Right forelimb (tissue), 1 donor: ENCODE measurements around the gene ACBD5.
"Not testable (repeated sequence)": the region's sequence is repeated elsewhere in the genome, so short reads cannot be mapped to it uniquely, and the experiment has no call there.

Source experiments
- DNase-seq: peaks from one replicate; pipeline ENCODE4 v3.0.0-alpha.2; 2018

The ACBD5 gene

DNA sequence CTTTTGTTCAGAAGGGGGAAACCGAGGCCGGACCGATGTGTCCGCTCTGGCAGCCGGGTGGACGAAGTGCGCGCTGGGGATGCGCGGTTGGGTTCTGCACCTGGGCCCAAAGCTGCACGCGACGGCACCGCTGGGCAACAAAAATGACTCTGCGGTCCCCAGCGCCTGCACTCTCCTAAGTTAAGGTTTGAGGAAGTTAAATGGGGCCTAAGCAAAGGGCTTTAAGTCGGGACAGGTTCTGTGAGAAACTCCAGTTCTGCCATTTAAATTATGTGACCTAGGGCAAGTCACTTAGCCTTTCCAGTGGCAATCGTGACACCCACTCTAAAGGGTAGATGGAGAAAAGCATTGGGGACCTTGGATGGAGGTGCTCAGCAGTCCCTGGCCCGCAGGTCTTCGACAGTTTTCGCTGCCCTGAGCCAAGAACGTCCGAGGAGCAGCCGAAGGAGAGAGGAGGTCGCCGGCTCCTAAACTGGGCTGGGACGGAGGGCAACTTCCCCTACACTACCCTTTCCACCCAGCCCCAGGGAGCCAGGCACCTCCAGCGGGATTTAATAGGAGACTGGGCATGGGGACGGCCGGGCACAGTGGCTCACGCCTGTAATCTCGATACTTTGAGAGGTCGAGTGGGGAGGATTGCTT, 534 bp upstream of the ACBD5 start:
- DNase-seq = no peak

DNA sequence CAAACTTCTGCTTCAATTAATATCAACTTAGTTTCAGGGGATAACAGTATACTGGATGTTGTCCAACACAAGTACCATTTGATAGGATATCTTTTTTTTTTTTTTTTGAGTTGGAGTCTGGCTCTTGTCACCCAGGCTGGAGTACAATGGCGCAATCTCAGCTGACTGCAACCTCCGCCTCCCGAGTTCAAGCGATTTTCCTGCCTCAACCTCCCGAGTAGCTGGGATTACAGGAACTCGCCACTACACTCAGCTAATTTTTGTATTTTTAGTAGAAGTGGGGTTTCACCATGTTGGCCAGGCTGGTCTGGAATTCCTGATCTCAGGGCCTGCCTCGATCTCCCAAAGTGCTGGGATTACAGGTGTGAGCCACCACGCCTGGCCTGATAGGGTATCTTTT, 3.1 kb downstream of the ACBD5 start:
- DNase-seq = not testable (repeated sequence)

DNA sequence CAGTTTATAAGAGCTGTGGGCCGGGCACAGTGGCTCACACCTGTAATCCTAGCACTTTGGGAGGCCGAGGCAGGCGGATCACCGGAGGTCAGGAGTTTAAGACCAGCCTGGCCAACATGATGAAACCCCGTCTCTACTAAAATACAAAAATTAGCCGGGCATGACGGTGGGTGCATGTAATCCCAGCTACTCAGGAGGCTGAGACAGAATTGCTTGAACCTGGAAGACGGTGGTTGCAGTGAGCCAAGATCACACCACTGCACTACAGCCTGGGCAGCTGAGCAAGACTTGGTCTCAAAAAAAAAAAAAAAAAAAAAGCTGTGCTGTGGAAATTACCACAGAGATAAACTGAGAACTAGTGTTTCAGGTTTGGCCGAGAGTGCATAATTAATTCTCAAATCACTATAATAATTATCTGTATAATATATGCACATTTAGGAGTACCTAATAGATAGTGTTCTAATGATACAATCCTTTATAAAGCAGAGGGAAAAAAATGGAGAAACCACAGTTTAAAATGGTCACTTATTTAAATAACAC, 3.9 kb downstream of the ACBD5 start:
- not testable (repeated sequence) for DNase-seq

DNA sequence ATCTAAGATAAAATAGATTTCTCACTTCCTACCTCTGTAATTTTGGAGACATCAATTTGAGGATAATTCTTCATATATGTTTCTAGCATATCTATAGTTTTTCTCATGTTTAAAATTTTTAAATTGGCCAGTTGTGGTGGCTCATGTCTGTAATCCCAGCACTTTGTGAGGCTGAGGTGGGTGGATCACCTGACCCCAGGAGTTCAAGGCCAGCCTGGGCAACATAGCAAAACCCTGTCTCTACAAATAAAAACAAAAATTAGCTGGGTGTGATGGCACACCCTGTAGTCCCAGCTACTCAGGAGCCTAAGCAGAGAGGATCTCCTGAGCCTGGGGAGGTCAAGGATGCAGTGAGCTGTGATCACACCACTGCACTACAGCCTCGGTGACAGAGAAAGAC, 4.9 kb downstream of the ACBD5 start:
- no peak for DNase-seq

DNA sequence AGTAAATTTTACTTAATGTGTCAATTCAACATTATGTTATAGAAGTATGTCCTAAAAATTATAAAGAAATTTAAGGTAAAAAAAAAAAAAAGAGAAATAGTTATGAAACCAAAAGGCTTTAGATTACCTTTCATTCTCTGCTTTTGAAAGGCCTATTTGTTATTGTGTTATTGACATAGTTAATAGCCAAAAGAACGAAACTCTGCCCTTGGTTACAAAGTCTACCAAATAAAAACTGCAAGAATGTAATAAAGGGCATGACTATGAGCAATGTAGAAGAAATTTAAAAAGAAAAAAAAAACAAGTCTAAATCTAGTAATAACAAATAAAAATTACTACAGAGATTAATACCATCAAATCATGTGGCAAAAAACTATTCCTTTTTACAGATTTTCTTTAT, 10.6 kb downstream of the ACBD5 start:
- DNase-seq = no peak

DNA sequence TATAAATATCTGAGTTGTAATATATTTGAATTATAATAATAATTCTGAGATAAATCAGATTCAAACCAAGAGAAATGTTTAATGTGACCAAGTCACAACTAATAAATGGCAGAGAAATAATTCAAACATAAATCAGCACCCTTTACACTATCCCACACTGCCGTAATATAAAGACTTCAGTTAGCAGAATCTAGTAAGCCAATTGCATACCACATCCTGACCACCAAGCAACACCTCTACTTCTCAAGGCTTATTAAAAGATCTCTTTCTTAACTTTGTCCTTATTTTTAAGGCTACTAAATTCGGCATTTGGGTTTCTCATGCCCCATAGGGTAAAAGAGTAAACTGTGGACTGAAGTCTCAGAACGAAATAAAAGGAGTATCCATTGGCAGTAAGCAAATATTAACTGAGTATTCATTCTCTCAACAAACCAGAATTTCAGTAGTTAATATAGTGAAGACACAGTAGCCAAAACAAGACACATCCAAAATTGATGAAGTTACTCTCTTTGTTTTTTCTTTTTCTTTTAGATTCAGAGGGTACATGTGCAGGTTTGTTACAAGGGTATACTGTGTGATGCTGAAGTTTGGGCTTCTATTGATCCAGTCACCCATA, 14.8 kb downstream of the ACBD5 start:
- no peak for DNase-seq

DNA sequence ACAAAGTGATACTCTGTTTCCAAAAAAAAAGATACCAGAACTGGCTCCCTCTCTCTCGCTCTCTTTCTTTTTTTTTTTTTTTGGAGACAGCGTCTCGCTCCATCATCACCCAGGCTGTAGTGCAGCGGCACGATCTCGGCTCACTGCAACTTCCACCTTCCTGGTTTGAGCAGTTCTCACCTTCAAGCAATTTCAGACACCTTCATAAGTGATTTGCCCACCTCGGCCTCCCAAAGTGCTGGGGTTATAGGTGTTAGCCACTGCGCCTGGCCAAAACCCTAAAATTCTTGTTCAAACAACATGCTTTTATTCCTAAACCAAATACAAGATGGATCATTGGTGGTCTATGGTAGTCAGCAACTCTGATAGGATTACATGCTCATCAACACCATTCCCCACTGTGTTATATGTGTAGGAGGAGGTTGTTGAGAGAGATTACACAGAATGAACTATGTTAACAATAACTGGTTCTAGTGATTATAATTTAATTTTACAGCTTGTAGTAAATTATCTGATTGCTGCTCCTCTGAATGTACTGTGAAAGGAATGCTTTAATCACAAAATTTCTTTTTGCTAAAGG, 15.5 kb downstream of the ACBD5 start:
- no peak for DNase-seq

DNA sequence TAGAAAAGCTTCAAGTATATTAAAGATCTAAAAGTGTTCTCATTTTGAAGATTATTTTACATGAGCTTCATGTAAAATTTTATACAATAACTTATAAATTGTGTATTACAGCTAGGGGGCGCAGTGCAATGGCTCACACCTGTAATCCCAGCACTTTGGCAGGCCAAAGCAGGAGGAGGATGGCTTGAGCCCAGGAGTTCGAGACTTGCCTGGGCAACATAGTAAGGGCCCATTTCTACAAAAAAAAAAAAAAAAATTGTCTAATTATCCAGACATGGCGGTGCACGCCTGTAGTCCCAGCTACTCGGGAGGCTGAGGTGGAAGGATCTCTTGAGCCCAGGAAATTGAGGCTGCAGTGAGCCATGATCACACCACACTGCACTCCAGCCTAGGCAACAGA, 16.6 kb downstream of the ACBD5 start:
- no peak for DNase-seq

DNA sequence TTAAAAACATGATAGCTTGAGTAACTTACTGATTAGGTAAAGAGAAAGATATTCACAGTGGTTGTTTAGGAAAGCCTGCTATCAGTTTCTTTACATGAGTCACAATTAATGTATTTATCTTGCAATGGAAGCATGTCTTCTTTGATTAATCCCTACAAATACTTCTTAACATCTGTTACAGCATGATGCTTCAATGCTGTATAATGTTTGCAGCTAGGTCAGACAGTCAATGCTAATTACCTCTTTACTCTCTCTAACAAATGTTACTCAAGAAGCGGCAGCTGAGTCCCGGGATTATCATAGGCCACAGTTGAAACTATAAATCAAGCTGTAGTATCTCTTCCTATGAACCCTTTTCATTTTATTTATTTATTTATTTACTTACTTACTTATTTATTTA, 33.2 kb downstream of the ACBD5 start:
- DNase-seq = no peak

DNA sequence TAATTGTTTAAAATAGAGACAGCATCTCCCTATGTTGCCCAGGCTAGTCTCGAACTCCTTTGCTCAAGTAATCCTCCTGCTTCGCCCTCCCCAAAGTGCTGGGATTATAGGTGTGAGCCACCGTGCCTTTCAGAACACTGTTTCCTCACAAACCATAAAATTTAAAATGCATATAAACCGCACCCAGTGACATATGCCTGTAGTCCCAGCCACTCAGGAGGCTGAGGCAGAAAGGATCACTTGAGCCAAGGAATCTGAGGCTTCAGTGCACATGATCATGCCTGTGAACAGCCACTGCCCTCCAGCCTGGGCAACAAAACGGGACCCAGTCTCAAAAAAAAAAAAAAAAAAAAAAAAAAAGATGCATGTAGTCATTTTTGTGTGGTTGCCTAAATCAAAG, 36.8 kb downstream of the ACBD5 start:
- DNase-seq = no peak

DNA sequence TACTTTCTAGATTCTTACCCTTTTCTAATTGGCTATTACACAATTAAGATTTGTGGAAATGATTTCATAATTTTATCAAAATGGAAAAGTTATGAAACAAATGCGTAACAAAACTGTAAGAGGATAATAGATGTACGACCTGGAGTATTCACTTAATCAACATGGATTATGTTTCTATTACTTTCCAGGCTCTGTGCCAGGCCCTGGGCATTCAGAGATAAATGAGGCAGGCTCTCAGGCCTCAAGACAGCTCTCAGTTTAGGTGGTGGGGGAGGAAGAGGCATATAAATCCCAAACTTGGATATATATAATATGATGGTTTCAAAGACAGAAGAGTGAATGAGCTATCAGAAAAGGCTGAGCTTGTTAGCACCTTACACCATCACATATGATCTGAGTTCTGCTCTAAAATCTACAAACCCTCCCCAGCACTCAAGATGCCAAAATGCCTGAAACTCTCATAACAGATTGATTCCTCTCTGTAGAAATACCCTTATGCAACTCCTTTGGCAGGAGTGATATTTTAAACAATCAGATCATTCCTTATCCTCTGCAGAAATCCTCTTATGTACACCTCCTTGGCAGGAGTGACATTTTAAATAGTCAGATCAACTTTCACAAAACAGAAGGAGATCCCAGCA, 42.5 kb downstream of the ACBD5 start:
- DNase-seq = no peak

DNA sequence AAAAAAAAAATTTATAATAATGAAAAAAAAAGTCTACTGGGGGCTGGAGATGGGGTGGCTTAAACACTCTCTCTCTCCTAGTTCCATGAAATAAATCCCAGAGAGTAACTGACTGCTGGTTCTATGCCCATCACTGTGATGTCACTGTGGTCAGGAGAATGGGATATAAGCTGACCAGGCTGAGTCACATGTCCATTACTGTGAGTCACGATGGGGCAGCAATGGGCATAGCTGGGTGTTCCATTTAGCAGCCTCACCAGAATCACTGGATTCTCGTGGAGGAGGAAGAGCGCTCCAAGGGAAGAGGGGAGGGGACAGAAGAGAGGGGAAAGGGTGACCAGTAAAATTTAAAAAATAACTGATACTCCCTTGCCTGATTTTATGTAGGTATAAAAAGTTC, 48.3 kb downstream of the ACBD5 start:
- DNase-seq = no peak

DNA sequence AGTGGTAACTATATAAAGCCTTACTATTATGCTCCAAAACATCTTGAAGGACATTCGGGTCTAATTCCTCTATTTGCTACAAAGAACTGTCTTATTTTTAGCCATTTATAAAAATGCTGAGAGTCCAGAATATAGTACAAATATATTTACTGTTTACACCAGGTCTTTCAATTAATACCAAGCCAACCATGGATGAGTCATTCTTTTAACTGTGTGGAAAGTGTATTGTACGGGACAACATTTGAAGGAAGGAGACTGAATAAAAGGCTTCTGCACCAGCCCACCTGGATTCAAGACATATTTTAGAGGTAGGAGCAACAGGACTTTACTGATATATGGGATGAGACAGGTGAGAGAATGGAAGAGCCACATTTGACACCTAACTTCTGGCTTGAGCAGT, 50.1 kb downstream of the ACBD5 start:
- no peak for DNase-seq

DNA sequence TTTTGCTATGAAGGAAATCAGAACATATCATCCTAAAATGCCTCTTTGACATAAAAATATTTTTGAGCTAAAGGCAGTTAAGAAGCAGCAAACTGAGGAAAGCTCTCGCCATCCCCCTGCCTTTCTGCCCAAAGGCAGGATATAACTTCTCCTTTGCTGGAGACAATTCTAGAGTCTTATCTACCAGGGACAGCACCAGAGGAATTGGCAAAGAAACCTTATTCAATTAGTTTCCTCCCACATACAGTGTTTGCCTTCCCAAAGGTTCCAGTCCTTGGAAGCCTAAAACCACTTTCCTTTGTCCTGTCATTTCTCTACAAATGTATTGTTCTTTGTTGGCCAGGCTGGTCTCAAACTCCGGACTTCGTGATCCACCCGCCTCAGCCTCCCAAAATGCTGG, 51.7 kb downstream of the ACBD5 start:
- DNase-seq = no peak

DNA sequence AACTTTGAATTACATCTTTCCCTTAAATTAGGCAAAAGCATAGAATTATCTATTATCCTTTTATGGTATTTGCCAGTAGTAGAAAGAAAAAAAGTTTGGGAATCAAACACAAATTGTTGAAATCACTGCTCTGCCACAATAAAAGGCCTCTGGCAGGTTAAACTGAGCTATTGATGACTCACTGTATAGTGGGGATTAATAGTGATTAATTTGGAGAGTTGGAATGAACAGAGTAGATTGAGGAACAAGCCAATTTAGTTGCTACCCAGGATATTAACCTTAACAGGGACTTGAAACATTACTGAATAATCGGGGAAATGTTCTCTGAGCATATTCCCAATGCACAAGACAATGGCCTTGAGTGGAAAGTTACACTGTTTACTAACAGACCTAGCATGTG, 52.3 kb downstream of the ACBD5 start:
- no peak for DNase-seq

DNA sequence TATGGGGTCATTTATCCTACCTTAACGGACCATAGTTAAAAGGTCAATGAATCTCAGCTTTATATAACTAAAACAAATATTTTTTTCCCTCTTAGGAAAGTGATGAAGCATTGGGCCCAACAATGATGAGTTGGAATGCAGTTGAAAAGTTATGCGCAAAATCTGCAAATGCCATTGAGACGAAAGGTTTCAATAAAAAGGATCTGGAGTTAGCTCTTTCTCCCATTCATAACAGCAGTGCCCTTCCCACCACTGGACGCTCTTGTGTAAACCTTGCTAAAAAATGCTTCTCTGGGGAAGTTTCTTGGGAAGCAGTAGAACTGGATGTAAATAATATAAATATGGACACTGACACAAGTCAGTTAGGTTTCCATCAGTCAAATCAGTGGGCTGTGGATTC, 70.7 kb downstream of the ACBD5 start:
- no peak for DNase-seq

DNA sequence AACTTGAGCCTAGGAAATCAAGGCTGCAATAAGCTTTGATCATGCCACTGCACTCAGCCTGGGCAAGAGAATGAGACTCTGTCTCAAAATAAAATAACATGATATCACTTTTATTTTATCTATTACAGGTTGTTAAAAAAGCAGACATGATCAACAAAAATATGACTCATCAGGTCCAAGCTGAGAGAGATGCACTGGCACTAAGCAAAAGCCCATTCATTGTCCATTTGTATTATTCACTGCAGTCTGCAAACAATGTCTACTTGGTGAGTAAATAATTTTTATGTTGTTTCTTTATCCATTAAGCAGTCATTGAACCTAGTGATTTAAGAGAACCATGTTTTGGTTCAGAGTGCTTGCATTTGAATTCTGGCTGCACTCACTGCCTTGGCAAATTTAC, 82.2 kb downstream of the ACBD5 start:
- DNase-seq = no peak

DNA sequence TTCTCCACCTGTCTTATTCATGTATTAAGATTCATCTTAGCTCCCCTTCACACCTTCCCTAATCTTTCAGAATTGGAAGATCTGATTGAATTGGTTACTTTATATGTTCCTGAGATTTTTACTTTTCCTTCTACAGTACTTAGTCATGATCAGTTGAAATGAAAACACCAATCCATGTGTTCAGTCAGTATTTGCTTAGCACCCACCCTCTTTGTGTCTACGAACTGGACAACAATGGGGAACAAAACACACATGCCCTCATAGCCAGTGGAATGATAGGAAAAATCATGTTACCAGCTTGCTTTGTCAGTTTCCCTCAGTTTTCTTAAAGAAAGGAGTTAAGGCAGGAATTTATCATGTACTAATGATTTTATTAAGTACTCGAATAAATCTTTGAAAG, 83.4 kb downstream of the ACBD5 start:
- DNase-seq = no peak

DNA sequence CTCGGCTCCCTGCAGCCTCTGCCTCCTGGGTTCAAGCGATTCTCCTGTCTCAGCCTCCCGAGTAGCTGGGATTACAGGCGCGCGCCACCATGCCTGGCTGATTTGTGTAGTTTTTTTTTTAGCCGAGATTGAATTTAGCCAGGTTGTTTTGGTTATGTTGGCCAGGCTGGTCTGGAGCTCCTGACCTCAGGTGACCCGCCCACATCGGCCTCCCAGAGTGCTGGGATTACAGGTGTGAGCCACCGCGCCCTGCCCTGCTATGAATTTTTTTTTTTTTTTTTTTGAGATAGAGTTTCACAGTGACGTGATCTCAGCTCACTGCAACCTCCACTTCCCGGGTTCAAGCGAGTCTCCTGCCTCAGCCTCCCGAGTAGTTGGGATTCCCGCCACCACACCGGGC, 84.0 kb downstream of the ACBD5 start:
- not testable (repeated sequence) for DNase-seq

DNA sequence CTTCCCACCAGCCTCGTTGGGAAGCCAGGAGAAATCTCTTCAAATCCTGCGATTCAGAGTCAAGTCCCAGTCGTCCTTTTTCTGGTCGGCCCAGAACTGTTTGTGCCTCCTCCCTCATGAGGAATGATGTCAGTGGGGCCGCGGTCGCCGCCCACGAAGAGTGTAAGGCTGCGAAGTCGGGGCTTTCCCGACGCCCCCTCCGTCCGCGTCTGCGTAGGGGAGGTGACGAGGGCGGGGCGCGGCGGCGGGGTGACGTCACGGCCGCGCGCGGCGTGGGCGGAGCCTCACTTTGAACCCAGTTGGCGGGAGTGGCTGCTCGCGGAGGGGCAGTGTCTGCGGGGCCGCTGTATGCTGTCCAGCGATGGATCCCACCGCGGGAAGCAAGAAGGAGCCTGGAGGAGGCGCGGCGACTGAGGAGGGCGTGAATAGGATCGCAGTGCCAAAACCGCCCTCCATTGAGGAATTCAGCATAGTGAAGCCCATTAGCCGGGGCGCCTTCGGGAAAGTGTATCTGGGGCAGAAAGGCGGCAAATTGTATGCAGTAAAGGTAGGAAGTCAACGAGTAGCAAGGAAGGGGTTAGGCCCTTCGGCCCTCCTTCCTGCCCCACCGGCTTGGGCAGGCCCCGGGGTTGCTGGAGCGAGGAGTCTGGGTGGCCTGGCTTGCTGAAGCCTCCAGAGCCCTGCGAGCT, 85.4 kb downstream of the ACBD5 start, which contains the start of gene MASTL:
TSS of gene MASTL (plus strand) at position 287 of the 689 bp plus-strand sequence. CDS start at position 362, 75 bp downstream.
- peak; percentile 95 for DNase-seq

DNA sequence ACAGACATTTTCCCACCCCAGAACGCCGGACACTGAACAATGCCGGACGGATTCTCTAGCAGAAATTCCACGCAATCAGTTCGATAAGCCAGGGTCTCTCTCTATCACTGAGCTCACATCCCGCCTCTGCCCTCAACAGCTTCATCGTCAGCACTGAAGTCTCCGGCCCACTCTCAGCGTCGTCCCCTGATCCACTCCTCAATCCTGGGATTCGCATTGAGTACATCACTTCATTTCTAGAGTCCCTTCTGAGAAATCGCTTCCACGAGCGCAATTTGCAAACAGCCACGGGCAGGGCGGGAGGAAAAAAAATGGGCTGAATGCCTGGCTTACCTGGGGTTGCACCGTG, 86.8 kb downstream of the ACBD5 start:
- no peak for DNase-seq

DNA sequence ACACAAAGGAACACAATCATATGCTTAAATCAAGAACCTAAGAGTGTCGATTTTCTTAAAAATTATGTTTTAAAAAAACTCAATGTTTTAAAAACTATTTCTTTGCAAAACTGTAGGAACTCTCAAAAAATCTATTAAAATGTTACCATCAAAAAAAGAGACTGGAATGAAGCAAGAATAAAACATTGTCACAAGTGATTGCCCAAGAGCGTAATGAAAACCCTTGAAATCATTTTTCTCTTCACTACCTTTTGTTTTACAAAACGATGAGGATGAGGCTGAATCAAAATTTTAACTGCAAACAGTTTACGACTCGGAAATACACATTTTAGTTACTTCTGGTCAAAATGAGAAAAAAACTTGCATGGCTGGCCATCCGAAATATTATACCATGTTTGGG, 87.3 kb downstream of the ACBD5 start:
- DNase-seq = no peak

DNA sequence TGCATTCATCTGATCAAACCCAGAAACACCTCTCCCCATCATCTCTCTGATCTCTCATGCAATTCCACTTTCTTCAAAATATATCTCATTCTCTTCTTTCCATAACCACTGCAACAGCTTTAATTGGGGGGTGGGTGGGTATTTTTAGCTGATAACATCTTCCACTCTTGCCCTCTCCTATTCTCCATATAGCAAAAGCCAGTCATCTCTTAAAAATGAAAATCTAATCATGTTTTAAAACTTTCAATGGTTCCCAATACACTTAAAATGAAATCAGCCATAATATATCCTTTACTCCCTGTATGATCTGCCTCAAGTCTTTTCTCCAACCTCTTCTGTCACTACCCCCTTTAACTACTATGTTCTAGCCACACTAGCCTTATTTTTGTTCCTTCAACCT, 87.9 kb downstream of the ACBD5 start:
- no peak for DNase-seq
